AG08395 (cell line): ENCODE measurements around the gene ARHGAP23.

Source experiments
- DNase-seq: peaks from one replicate; pipeline ENCODE4 v3.0.0; 2012; ENCODE audit warnings: mixed read lengths, low spot score

Gene ARHGAP23, protein sequence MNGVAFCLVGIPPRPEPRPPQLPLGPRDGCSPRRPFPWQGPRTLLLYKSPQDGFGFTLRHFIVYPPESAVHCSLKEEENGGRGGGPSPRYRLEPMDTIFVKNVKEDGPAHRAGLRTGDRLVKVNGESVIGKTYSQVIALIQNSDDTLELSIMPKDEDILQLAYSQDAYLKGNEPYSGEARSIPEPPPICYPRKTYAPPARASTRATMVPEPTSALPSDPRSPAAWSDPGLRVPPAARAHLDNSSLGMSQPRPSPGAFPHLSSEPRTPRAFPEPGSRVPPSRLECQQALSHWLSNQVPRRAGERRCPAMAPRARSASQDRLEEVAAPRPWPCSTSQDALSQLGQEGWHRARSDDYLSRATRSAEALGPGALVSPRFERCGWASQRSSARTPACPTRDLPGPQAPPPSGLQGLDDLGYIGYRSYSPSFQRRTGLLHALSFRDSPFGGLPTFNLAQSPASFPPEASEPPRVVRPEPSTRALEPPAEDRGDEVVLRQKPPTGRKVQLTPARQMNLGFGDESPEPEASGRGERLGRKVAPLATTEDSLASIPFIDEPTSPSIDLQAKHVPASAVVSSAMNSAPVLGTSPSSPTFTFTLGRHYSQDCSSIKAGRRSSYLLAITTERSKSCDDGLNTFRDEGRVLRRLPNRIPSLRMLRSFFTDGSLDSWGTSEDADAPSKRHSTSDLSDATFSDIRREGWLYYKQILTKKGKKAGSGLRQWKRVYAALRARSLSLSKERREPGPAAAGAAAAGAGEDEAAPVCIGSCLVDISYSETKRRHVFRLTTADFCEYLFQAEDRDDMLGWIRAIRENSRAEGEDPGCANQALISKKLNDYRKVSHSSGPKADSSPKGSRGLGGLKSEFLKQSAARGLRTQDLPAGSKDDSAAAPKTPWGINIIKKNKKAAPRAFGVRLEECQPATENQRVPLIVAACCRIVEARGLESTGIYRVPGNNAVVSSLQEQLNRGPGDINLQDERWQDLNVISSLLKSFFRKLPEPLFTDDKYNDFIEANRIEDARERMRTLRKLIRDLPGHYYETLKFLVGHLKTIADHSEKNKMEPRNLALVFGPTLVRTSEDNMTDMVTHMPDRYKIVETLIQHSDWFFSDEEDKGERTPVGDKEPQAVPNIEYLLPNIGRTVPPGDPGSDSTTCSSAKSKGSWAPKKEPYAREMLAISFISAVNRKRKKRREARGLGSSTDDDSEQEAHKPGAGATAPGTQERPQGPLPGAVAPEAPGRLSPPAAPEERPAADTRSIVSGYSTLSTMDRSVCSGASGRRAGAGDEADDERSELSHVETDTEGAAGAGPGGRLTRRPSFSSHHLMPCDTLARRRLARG (N-terminal part only)

DNA sequence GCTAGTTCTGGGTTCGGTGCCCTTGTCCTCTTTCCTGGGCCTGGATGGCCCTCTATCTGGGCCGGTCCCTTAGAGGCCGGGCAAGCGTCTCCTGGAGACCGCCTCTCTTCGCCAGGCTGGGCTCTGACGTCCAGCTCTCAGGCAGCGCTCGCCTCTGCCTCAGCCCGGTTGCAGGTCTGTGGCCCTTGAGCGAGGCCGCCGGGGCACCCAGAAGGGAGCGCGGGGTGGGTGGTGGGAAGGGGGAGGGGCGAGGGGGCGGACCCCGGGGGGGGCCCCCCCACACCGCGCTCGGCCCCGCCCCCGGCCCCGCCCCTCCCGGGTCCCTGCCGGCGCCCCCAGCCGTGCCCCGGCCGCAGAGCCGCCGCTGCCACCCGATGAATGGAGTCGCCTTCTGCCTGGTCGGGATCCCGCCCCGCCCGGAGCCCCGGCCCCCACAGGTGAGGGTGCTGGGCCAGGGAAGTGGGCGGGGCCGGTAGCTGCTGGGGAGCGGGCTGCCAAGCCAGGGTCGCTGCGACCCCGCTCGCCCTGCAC lies at the start of gene ARHGAP23:
TSS of gene ARHGAP23 (plus strand) at position 353 of the 531 bp plus-strand sequence. CDS start at position 375, 22 bp downstream.
- DNase-seq: peak; percentile 94

DNA sequence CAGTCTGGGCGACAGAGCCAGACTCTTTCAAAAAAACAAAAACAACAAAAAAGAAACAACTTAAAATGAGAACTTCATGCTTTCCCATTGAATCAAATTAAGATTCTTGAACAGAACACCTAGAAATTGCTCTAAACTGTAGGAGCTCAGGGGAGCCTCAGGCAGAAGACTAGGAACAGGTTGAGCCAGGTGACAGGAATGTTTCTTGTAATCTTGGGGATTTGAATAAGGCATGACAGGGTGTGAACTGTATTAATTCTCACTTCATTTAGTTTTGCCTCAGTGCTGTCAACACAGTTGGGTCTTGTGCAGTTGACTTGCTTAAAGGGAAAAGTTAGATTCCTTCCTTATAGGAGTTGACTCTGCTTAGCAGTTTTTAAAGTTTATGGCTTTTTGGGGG lies 48.8 kb upstream of the ARHGAP23 start:
- no peak for DNase-seq

DNA sequence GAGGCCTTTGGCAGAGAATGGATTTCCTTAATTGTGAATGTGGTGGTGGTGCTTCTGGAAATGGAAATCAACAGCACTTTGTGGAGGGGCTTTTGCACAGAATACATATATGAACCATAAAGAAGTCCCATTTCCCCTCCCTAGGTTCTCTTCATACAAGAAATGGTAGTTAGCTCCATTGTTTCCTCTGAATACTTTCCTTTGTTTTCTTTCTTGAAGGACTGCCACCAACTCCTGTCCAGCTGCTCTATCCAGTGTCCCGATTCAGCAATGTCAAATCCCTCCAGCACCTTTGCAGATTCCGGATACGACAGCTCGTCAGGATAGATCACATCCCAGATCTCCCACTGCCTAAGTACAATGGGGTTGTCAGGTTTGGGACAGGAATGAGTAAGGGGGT lies 33.2 kb upstream of the ARHGAP23 start:
- no peak for DNase-seq

DNA sequence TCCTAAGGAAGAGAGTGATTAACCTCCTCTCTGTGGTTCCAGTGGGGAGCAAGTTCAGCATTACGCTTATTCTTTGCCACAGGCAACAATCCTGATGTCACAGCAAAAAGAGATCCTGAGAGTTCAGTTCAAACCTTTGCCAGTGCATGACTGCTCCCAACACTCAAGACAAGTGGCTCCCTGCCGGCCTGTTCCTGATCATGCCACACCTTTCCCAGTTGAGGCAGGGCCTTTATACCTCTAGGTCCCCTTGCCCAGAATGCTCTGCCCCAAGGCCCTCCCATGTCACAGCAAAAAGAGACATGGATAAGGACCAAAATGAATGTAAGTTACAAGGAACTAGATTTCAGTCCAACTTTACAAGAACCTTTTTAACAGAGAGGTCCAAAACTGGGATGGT lies 31.0 kb upstream of the ARHGAP23 start:
- no peak for DNase-seq

DNA sequence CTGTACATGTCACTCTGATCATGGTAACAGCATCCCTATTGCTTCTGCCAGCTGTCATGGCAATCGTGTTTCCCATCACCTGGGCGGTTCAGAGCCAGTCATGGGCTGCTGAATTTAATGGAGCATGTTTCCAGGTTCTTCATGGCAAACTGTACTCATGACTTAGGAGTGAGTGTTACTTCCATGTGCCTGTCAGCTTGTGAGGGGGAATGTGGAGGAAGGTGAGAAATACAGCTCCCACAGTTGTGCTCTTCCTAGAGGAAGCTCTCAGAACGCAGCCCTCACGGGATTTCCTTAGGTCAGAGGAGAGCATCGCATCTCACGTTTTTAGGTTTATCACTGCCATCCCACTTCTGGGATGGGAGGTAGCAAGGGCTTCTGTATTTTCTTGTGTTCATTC lies 28.0 kb upstream of the ARHGAP23 start:
- no peak for DNase-seq

DNA sequence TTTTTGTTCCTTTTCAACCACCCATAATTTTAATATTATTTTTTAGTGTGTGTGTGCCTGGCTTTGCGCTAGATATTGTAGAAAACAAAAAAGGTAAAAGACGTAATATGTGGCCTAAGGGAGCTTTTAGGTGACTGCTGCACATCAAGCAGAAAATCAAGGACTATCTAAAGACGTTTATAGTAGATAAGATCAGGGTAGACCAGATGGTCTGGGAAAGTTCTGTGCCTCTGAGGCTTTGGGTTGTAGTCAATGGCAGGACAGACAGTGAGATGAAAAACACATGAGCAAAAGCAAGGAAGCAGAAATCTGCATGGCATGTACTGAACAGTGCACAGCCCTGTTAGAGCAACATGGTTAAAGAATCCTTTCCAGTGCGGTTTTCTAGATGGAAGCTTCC lies 26.8 kb upstream of the ARHGAP23 start:
- DNase-seq: no peak

DNA sequence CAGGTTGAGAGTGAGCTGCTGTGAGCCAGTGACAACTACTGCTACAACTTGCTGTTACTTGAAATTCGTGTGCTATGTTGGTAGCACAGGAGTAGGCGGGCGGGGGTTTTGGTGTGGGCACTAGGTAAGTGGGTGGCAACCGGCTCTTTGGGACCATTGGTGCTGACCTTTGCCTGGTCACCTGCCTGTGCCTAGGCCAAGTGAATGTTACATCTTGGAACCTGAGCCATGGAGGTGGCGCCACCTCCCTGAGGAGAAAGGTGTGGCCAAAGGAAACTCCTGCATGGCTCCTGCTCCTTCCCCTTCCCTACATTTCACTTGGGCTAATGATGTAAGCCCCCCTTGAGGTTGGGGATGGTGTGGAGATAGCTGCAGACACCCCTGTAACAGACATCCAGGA lies 25.4 kb upstream of the ARHGAP23 start:
- DNase-seq: no peak

DNA sequence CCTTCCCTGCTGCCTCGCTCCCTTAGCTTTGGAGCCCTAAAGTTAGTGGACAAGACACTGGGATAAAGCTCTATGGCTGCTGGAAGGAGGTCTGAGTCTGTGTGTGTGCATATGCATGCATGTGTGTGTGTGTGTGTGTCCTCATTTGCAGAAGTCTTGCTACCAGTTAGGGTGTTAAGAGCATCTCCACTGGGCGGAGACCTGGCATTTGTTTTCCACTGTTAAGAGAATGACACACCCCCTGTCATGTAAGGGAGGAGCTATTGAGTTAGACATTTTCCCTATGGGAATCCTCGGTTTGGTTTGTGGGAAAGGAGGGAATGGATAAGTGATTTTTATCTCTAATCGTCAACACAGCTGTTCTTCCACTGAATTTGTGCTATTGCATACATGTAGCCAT lies 24.8 kb upstream of the ARHGAP23 start:
- DNase-seq: peak; percentile 43

DNA sequence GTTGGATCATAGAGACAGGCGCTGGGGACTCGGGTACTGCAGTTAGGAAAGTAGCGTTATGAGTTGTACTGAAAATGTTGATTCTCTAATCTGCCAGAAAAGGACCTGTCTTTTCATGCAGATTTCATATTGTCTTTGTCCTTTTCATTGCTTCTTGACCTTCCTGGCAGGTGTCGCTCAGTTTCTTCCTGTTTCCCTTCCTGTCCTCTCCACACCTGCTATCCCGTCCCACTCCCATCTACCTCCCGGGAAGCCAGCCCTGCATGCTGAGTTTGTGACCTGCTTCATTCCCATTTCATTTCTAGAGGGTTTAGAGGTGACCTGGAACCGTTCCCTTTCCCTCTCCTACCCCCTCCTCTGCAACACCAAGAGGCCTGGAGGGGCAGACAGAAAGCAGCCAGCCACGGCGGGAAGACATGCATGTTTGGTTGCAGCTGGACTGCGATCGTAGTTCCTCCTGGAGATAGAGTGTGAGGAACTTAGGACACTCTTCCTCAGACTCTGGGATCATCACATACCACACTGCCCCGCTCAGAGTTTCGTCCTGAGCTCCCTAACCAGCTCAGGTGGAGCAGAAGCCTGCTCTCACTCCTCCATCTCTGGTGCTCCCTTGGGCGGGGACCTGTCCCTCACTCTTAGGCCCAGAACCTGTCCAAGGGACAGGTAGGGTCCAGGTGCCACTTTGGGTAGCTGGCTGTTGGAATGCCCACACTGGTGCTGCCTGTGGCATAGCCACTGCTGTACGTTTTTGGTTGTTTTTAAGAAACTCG lies 23.9 kb upstream of the ARHGAP23 start:
- no peak for DNase-seq

DNA sequence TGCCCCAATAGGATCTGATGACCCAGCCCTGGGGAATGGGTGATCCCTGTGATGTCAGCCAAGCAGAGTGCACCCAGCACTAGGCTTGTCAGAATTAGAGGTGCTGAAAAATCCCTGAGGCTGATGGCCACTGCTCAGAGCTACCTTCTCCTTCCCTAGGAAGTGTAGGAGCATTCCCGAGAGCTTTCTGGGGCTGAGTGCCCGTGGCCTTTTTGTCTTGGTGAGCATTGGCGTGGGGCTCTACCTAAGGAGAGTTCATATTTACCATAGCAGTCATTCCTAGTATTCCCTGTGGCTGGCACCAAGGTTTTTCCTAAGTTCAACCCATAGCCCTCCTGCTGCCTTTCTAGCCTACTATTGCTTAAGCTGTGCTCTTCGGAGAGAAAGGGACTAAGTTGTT lies 22.6 kb upstream of the ARHGAP23 start:
- no peak for DNase-seq

DNA sequence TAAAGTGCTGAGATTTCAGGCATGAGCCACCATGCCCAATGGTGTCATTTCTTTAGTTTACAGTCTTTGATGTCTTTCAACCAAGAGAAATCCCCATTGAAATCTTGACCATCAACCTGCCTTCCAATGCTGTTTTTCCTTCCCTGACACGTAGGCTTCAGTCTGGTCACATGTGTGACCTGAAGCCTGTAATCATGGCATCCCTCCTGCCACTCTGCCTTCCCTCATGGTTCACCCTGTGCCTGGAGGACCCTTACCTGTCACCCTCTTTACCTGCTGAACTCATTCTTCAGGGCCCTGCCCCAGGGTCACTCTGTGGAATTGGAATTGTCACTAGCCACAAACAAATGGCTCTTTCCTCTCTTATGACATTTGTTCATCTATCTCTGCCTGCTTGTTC lies 18.1 kb upstream of the ARHGAP23 start:
- no peak for DNase-seq

DNA sequence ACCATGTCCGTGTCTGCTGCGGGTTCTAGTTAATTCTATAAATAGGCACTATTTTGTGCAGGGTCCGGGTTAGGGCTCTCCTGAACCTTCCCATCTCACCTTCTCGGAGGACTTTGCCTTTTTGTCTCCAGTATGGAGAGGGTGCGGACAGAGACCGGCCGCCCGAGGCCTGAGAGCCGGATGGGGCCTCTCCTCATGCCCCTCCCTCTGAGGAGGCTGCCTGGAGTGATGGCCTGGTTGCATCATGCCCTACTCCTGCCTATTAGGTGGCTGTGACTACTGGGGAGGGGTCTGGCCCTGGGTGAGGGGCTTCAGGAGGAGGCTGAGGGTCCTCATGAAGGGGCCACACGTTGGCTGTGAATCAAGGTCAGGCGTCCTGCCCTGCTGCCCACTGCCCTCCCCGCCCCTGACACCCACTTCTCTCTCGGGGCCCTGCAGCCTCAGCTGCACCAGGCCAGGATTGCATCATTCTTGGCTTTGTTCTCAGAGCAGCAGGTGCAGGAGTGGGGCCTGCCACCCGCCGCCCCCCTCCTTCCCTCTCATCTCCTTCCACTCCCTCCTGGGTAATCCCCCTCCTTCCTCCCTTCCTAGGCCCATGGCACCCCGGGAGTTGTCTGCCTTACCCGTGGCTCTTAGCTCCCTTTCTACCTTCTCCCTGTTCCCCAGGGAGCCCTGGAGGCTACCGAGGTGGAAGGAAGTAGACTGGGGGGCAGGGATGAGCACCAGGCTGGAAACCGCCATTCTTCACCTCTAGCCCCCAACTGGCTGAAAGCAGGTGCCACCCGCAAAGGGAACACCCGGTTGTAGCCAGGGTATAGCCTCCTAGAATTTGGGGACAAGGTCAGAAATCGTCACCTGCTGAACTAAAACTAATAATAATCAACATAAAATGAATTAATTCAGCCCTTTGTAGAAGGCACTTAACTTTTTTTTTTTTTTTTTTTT lies 12.7 kb upstream of the ARHGAP23 start:
- DNase-seq: peak; percentile 62

DNA sequence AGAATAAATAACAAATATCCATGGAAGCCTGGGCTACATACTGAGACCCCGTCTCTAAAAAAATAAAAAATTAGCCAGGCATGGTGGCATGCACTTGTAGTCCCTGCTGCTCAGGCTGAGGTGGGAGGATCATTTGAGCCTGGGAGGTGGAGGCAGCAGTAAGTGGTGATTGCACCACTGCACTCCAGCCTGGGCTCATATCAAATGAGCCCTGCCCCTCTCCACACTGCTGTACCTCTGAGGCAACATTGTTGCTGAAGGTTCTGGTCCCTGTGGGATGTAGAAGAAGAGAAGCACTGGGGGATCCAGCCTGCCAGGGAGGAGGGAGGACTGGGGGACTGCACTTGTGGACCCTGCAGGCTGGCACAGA lies 11.4 kb upstream of the ARHGAP23 start:
- no peak for DNase-seq

DNA sequence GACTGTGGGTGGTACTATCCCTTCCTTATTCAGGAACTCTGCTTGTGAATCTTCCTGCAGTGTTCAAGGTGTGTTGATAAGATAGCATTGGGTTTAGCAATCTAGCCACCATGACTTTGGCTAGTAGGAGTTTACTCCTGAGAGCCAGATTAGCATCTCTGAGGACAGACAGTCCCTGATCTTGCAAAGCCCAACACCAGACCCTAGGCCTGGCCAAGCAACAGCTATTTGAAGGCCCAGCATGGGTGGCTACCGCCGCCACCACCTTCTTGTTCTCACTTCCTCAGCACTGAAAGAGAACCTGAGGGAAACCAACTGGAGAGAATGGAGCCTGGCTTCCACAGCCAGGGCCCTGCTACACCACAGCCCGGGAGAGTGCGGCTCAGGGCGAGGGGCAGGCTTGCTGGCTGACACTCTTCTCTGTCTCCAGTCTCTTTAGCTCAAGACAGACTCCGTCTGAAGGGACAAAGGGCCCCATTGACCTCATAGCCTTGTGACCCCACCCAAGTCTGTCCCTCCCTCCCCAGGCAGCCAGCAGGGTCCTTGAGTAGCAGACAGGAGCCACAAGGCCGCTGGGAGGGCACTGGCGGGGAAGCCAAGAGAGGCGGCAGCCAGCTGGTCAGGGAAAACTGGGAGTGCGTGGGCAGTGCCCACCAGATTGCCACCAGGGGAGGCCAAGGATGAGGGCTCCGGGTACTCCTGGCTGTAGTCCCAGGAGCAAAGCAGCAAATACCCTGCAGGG lies 10.9 kb upstream of the ARHGAP23 start:
- no peak for DNase-seq

DNA sequence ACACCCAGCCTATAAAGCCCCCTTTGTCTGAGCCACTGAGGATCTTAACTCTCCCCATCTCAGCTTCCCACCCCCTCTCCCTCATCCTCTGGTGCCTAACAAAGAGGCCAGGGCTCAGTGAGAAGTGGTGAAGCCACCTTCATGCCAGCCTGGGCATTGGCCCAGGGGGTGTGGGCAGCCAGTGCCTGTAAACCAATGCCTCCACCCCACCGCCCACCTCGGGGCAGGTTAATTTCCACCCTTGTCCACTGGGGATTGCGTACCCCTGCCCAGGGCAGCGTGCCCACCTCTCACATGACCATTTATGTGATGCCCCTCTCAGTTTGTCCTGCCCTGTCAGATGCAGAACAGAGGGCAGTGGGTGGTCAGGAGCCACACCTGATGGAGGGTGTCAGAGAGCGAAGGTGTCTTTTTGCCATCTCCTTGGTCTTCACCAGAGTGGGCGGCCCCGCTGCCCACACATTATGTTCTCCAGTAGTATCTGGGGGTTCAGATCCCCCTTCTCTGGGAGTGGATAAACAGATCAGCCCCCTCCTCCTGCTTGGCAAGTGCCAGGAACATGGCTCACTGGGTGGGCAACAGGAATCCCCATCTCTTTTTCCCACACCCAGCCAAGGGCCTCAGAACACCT lies 10.1 kb upstream of the ARHGAP23 start:
- DNase-seq: no peak

DNA sequence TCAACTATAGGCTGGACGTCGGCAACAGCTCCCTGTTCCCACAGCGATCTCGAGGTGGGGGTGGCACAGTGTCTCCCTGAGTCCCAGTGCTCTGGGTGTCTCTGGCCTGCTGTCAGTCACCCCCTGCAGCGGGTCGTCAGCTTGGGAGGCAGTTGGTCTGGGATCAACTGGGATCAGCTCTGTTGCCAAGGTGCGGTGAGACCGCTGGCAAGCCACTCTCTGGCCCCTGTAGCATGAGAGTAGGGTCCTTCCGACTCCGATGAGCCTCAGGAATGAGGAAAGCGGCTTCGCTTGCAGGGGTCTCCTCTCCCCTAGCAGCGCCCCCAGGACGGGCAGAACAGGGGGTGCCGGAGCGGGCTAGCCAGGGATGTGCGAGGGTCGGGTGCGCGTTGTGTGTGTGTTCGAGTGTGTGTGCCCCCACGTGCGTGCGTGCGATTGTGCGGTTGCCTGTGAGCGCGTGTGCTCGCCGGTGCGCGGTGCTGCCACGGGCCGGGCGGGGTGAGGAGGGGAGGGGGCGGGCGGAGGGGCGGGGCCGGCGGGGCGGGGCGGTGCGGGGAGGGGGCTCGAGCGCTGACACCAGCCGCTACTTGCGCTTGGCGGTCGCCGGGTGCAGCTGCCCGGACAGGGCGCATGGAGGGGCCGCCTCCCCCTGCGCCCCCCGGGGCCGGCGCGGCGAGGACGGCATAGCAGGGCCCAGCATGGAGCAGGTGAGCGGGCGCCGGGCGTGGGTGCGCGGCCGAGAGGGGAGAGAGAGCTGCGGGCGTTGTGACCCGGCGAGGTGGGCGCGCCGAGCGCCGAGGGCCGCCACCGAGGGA lies 9.4 kb upstream of the ARHGAP23 start:
- DNase-seq: no peak

DNA sequence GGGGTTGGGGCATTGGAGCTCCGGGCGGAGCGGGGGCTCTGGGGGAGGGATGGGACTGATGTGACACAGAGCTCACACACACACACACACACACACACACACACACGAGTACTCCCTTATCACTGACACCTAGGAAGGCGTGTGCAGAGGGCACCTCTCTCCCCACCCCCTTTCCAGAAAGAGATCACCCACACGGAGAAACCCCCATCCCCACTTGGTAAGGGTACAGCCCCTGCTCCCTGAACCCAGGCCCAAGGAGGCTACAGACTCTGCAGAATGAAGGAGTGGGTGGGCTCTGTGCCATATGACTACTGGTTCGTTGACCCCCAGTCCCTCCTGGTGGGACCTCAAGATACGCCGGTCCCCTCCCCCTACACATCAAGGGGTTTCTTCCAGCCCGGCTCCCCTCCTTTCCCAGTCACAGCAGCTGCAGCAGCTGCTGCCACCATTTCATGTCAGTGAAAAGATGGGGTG lies 8.7 kb upstream of the ARHGAP23 start:
- DNase-seq: no peak

DNA sequence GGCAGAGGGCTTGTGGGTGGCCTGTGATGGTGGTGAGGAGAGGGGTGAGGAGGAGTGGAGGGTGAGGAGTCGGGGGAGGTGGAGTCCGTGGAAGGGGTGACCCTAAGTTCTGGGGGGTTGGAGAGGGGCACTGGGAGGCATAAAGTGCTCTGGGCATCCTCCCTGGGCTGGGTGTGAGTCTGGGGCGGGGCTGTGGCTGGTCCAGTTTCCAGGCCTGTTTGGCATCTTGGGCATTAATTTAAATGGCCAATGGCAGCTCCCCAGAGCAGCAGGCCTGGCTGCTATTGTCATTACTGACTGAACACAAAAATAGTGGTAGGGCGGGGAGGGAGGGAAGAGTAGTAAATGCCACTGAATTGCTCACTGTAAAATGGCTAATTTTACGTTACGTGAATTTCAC lies 7.7 kb upstream of the ARHGAP23 start:
- no peak for DNase-seq
